HL-60 (cell line): ENCODE data around the gene PPFIA4.

Source experiments
- CTCF ChIP-seq: IDR thresholded peaks from one replicate; pipeline ENCODE4 v1.5.1; 2011; ENCODE audit warnings: low read length, control low read depth, inconsistent platforms; ENCODE audit not compliant: insufficient read depth
- GABPA ChIP-seq: IDR thresholded peaks from 2 replicates; pipeline ENCODE4 v1.6.1; 2012; ENCODE audit warnings: low read depth
- POLR2AphosphoS5 ChIP-seq: IDR thresholded peaks from 2 replicates; pipeline ENCODE4 v1.6.1; 2012; ENCODE audit warnings: low read depth

- TF ChIP-seq CTCF (no peak), GABPA (no peak), POLR2AphosphoS5 (no peak)
These were observed 14.4 kb downstream of the PPFIA4 start for GRCh38 chr1:203040513-203041275.
